GM21367 (cell line): Measurements from ENCODE around the gene CYP26B1.

Source experiments
- ATAC-seq: cut with Tn5 transposase; IDR thresholded peaks from one replicate; pipeline ENCODE4 v1.9.1; 2021; ENCODE audit not compliant: unreplicated experiment

CYP26B1 gene, protein sequence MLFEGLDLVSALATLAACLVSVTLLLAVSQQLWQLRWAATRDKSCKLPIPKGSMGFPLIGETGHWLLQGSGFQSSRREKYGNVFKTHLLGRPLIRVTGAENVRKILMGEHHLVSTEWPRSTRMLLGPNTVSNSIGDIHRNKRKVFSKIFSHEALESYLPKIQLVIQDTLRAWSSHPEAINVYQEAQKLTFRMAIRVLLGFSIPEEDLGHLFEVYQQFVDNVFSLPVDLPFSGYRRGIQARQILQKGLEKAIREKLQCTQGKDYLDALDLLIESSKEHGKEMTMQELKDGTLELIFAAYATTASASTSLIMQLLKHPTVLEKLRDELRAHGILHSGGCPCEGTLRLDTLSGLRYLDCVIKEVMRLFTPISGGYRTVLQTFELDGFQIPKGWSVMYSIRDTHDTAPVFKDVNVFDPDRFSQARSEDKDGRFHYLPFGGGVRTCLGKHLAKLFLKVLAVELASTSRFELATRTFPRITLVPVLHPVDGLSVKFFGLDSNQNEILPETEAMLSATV

DNA sequence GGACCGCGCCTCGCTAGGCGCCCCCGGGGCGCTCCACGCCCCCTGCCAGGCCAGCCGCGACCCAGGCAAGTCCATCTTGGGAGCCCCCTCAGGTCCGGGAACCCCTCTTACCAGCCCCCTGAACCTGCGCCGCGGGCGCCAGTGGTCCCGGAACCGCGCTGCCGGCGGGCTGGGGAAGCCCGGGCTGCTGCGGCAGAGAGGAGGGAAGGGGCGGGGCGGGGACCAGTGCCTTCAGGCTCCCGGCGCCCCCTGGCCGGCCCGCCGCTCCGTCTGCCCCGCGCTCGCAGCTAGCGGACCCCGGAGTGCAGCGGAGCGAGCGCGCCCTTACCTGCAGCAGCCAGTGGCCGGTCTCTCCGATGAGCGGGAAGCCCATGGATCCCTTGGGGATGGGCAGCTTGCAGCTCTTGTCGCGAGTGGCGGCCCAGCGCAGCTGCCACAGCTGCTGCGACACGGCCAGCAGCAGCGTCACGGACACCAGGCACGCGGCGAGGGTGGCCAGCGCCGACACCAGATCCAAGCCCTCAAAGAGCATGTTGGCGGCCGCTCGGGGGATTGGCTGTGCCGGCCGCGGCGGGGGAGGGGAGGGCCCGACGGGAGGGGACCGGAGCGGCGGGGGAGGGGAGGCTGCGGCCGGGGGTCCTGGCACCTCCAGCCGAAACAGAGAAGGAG, at the start of gene CYP26B1:
TSS of gene CYP26B1 (minus strand) at position 560 of the 669 bp plus-strand sequence. CDS start at position 532, 28 bp downstream.
- ATAC-seq: no peak

DNA sequence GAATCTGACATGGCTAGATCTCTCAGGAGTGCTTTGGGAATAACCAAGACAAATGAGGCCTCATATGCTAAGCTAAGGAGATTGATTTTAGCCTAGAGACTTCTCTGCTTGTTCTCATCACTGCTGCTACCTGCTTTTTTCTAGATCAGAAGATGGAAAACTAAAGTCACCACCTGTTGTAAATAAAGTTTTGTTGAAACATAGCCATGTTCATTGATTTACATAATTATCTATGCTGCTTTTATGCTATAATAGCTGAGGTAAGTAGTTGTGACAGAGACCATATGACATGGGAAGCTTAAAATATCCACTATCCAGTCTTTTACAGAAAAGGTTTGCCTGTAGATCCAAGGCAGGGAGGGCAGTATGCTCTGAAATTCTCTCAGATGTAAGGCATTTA, 46.1 kb upstream of the CYP26B1 start:
- ATAC-seq: no peak

DNA sequence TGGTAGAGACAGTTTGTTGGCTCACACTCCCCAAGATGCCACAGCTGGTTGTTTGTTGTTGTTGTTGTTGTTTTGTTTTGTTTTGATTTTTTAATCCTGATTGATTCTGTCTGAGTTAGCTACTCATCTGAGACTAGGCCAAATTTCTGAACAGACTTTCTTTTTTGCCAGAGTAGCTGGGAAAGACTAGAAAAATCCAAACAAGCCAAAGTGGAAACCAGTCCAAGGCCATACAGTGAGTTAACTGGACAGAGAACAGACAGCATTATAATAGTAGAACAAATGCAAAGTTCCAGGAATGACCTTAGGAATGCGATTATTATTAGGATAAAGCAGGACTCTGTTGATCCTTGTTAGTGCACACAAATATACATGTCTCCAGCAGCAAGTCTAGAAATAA, 43.8 kb upstream of the CYP26B1 start:
- no peak for ATAC-seq

DNA sequence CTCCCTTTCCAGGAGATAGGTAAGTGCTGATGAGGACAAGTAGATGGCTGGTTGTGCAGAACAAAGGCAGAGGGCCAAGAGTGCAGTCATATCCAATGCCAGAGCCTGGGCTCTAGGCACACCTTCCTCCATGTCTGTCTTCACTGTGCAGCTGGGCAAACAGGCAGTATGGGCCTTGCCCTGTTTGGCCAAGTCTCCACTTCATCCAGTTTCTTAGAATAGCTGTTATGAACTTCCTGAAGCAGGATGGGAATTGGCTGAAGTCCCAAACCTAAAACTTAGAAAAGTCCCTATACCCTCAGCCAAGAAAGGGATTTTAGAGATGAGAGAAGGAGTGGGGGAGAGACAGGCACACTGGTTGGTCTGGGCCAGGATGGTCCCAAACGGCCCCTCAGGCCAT, 37.5 kb upstream of the CYP26B1 start:
- no peak for ATAC-seq

DNA sequence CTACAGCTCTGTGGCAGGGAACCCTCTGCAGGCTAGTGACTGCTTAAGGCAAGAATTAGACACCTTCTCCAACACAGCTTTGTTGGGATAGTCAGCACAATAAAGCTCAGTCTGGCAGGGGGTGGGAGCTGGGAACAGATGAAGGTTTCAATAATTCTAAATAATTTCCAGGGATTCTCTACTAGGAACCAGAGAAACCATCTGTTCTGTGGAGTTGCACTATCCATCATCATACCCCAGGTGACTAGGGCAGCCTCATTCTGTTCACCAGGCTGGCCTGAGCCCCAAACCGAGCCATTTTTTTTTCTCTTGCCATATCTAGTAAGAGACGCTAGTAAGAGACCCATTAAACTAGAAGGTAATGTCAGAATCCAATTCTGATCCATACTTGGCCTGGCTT, 35.8 kb upstream of the CYP26B1 start:
- no peak for ATAC-seq

DNA sequence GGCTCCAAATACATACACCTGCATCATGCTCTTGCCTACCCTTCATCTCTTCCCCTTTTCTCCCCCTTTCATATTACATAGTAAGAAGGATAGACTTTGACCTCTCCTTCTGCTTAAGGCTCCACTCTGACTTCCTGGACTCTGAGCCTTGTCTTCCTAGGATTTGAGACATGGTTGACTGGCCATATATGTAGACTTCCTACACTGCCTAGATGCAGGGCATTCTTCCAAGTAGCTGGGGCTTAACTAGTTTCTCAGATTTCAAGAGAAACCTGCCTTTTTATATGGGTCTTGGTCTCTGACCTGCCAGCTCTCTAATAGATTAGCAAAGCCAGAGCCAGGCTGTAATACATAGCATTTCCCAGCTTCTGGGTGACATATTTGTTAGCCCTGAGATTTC, 35.4 kb upstream of the CYP26B1 start:
- no peak for ATAC-seq

DNA sequence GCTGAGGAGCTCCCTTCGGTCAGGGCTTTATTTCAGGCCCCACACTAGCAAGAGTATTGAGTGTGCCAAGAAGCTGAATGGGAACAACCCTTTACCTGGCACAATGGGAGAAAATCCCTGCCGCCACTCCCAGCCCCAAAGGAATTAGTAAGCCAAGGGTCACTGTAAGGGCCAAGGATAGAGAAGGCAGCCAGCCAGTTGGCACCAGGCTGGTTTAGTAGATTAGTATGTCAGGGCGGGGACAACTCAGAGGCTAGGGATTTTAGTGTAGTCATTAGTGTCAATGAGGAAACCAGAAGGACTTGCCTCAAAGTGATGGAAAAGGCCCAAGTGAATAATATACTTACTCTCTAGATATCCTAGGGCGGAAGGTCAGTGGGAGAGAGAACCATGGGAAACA, 34.9 kb upstream of the CYP26B1 start:
- no peak for ATAC-seq

DNA sequence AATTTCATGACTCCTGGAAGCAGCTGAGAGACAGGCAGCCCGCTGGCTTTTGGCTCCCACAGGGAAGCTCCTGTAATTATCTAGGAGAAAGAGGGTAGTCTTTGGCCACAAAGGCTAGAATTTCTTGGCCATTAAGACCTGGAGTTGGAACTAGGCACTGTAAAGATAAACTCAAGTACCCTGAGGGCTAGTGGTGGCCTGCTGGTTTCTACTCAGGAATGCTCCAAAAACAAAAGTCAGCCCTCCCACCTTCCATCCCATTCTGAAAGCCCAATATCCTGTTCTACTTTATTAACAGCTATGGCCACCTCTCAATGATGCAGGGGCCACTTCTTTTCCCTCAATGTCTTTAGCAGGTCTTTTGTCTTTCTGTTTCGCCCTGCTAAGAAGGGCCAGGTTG, 34.0 kb upstream of the CYP26B1 start:
- no peak for ATAC-seq

DNA sequence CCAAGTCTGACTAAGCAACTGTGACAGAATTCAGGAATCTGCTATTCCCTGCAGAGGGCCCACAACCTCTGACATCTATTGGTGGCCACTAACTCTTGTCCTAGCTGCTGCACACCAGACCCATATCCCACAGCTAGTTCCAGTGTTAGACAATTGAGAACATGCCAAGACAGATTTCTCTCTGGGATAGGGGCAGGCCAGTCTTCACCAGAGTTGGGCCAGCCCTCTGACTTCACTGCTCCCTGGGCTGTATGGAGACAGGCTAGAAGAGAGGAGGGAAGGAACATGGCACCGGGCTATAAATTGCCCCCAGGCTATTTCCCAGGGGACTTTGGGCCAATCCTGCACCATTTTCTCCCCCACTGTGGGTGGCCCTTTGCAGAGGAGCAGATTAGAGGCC, 32.7 kb upstream of the CYP26B1 start:
- no peak for ATAC-seq

DNA sequence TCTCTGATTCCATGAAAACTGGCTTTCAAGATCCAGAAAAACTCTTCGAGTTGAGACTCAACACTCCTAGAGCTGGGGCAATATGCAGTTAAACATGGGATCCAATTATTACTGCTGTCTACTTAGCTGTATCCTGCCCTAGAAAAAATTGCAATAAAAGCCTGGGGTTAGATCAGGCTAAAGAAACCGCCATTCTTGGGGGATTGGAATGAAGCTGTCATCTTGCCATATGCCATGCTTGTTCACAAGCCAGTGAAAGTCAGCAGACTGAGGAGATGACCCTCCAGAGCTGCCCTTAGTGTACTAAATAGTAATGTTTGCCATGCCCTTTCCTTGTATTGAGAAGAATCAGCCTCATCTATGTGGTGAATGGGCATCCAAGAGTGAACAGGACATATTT, 30.9 kb upstream of the CYP26B1 start:
- no peak for ATAC-seq

DNA sequence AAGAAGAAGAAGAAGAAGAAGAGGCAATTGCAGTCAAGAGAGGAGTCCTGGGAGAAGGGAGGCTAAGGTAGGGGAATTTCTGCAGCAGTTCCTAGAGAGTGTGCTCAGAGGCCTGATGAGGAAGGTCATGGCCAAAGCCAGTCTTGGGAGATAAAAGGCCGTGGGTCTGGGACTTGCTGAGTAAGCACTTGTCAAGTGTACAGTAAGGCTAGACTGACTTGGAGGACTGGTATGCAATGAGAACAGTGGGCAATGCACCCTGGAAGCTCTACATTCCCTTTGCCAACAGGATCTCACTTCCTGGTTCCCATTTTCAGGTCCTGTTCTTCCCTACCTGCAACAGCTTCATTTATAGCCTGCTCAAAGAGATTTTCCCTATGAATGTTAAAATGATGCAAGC, 28.6 kb upstream of the CYP26B1 start:
- no peak for ATAC-seq

DNA sequence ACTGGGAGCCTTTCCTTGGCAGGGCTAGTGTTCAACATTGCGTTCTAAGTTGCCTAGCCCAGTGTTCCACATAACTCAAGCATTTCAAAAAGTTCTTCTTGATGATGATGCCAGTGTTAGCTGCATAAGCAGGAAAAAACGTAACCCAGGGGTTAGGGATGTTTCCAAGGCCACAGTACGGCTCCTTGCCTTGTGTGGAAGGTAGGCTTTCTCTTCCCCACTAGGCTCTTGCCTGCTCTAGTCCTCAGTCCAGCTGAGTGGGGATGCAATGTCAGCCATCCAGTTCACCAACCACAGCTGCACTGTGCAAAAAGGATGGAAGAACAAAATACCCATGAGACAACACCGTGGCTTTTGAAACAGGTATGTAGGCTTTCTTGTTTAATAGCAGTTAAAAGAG, 28.0 kb upstream of the CYP26B1 start:
- ATAC-seq: no peak

DNA sequence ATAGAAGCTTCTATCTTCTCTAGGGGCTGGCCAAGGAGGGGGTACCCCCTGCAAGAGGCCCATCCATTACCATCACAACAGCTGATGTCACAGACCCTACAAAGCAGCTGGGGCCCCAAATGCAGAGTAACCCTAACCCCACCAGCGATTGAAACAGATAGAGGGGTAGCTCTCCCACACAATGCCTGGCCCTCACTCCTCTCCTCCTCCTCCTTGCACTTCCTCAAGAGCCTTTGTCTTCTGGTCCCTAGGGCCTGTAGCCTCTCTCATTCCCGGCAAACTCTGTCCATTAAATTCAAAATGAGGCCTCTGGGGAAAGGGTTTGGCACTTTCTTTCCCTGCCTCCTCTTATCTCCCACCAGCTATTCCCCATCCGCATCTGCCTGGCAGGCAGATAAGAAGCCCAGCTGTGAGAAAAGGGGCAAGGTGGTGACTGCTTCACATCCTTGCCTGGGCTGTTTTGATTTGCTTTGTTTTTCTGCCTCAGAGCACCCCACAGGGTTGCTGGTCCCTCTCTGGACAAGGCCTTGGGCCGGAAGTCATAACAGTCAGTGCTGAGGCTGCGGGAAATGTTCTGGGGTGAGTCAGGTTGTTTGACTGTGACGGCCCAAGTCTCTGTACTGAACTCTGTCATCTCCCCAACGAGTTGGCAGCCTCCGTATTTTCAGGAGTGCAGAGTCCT, 26.1 kb upstream of the CYP26B1 start:
- no peak for ATAC-seq

DNA sequence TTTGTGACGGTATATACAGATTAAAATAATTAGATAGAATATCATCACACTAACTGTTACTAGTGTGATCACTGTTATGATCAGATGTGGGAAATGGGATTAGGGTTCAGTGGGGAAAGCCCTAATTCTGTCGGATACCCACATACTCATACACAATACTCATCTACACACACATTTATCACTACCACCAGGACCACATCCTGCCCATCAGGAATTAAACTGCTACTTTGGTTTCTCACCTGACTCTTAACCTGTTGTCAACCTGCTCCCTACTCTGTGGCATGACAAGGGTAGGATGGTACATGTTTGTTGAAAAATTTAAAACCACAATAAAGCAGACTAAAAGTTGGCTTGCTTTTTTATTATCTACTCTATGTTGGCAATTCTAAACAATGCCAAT, 24.8 kb upstream of the CYP26B1 start:
- ATAC-seq: no peak

DNA sequence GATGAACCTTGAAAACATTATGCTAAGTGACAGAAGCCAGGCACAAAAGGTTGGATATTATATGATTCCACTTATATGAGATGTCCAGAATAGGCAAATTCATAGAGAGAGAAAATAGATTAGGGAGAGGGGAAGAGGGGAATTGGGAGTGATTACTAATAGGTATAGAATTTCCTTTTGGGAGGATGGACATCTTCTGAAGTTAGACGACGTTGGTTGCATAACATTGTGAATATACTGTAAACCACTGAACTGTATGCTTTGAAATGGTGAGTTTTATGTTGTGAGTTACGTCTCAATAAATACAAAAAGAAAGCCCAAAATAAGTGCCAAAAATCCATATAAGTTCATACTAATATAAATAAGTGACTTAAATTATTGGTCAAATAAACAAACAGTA, 18.6 kb upstream of the CYP26B1 start:
- no peak for ATAC-seq

DNA sequence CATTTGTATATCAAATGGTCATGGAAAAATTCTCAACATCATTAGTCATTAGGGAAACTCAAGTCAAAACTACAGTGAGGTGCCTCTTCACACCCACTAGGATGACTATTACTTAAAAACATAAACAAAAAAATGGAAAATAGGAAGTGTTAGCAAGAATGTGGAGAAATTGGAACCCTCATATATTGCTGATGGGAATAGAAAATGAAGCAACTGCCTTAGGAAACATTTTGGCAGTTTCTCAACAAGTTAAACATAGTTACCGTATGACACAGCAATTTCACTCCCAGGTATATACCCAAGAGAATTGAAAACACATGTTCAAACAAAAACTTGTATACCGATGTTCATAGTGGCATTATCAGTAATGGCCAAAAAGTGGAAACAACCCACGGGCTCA, 18.1 kb upstream of the CYP26B1 start:
- no peak for ATAC-seq

DNA sequence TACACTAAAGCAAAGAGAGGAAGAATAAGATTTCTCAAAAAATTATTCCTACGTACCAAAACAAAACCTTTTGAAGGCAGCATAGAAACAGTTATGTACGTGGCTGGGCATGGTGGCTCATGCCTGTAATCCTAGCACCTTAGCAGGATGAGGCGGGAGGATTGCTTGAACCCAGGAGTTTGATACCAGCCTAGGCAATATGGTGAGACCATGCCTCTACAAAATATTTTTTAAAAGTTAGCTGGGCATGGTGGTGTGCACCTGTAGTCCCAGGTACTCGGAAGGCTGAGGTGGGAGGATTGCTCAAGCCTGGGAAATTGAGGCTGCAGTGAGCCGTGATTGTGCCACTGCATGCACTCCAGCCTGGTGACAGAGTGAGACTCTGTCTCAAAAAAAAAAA, 14.9 kb upstream of the CYP26B1 start:
- ATAC-seq: no peak

DNA sequence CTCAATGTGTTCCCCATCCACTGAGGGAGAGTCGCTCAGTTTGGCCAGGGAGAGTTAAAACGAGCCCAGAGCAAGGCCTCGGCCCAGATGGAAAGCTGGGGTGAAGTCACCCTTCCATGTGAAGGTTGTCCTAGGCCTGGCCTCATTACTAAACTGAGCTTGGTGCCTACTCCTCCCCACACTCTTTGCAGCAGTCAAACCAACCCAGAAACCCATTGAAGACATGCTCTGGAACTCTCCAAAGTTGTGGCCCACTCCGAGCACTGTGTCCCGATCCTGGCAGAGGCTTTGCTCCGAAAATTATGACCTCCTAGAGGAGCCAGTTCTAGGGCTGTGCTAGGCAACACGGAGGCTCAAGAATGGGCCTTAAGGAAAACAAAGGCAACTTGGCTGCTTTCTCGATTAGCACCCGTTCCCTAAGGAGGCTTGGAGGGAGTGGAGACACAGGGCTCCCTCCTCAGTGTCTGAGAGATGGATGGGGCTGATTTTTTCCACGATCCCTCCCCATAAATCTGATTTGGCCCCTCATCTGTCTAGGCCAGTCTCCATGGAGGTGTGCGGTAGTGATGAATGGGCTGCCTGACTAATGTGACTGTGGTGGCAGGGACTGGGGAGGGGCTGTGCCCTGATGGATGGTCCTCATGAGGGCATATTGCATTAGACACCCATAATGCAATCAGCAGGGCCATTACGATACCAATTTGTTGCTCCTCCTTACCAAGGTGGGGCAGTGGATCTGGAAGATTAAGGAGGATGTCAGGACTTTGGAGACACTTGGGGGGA, 11.7 kb upstream of the CYP26B1 start:
- ATAC-seq: no peak

DNA sequence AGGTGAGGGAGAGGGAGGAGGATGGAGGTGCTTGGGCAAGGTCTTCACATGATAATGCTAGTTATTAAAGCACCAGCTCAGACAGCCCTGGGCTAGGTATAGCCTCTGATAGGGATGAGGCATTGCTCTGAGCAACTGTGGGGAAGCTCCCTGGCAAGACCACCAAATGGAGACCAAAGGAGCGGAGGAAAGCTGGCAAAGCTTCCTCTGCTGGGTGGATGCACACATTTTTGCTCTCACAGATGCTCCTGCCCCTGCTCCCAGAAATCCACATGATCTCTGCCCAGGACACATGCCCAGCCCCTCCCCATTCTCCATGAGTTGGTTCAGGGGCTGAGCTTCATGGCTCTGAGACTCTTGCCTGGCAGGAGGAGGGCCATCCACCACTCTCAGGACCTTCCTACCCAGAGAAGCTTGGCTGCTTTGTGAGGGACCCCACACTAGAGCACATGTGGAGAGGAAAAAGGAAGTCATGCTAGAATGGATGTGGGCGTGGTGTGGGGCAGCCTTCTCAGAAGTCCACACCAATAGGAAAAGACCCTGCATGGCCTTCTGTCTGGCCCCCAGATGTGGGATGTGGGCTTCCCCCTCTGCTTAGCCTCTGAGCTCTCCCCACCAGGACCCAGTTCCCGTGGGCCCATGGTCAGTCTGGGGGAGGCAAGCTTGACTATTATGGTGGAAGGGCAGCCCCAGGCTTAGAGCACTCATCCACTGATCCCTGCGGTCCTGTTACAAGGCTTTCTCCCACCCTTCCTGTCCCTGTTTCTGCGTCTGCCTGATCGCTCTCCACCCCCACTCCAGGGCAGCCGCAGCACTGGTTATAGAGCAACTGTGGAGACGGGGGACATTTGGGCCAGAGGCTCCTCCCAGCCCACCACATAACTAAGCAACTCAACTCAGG, 10.5 kb upstream of the CYP26B1 start:
- ATAC-seq: no peak

DNA sequence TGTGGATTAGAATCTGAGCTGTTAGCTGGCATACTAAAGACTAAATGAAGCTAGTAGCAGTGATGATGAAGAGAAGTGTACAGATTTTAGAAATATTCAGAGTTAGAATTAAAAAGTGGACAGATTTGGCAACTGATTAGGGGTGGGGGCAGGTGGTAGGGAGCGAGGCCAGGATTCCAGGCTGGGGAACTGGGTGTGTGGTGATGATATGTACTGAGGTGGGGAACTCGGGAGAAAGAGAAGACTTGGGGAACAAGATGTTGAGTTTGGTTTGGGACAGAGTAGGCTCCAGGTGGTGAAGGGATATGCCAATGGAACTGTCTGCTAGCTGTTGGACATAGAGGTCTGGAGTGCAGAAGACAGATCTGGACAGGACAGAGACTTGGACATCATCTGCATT, 9.2 kb upstream of the CYP26B1 start:
- ATAC-seq: no peak
